Motor neuron (in vitro differentiated cells): ENCODE measurements around the gene ARHGAP26. TPM values are rescaled to one million over a fixed set of nuclear protein-coding genes. Genes with fewer than 3 reads are reported as not detected.
A peak's percentile ranks its signal among the peaks of the same experiment; 100 is the strongest.

Experiments
- ATAC-seq, 8 experiments: fragments of 200-7000 bp; cut with Tn5 transposase; replicated peaks in 6 of 8; 2 replicates each; pipeline ENCODE4 v1.8.0; 2021; ENCODE audit warnings: mild to moderate bottlenecking in 8 of 8, moderate library complexity in 8 of 8
- H3K27ac ChIP-seq, 2 donors: fragments of 250-450 bp; sonication (Bioruptor Pico); 2 replicates each; pipeline ENCODE4 v1.9.0; 2021; ENCODE audit warnings: antibody characterized with exemption in 2 of 2, mild to moderate bottlenecking in 2 of 2, moderate library complexity in 1 of 2
- H3K4me1 ChIP-seq, 2 donors: fragments of 250-450 bp; sonication (Bioruptor Pico); replicated peaks in 1 of 2; 2 replicates each; pipeline ENCODE4 v1.6.1; 2021; ENCODE audit warnings: antibody characterized with exemption in 2 of 2, mild to moderate bottlenecking in 2 of 2, moderate library complexity in 1 of 2
- H3K4me3 ChIP-seq, 5 donors: fragments of 250-450 bp; sonication (Bioruptor Pico); 2 replicates each; pipeline ENCODE4 v1.9.0; 2021; ENCODE audit warnings: antibody characterized with exemption in 5 of 5, mild to moderate bottlenecking in 5 of 5, moderate library complexity in 4 of 5
- WGBS, 10 experiments: fragments of 450-650 bp; shearing (Covaris generic); methylation state at CpG; one replicate each; pipeline ENCODE4 v1.0.0; 2022; 5-methylcytosine and 5-hydroxymethylcytosine counted together
- in situ Hi-C, 9 experiments: fragments of 400-800 bp; cut with MboI; loops; one replicate each; pipeline ENCODE4 v1.15.0; 2021; ENCODE audit warnings: low sequenced_read_pairs in 9 of 9, low pct_unique_long_range_greater_than_20kb in 2 of 9; ENCODE audit not compliant: unreplicated experiment in 9 of 9
- total RNA-seq, 8 experiments: library from RNA; unstranded; fragments of 300-600 nt; gene quantifications; 2 replicates each; pipeline versions ENCODE4 v1.2.3 to v1.2.4, GENCODE V29; 2022

ARHGAP26 gene
- total RNA-seq, 8 experiments from 2014 or later: 1.3 to 14.2 (median 7.0) TPM

- in situ Hi-C loops: no loop called here
- Histone ChIP-seq H3K27ac (no peak overlapping the region), H3K4me3 (no peak overlapping the region), H3K4me1 (no peaks in the 10 kb centered on the region)
- ATAC-seq: peak in 7 of 8 experiments; percentile 7 to 55 (median 31)
- 33 to 100% (median 88%) methylated on average over 1 to 3 of the region's 3 CpGs; no CpG with 5 or more reads in 3 of the 10 experiments for WGBS, 10 experiments
Observed at GRCh38 chr5:143248822-143249579, 478.8 kb downstream of the ARHGAP26 start.

GRCh38 chr5:143249851-143250250 lies 479.7 kb downstream of the ARHGAP26 start:
- no peak overlapping the region for H3K4me3 ChIP-seq
- H3K4me1 ChIP-seq: no peaks in the 10 kb centered on the region
- 50 to 100% (median 100%) methylated on average over 1 to 2 of the region's 2 CpGs; no CpG with 5 or more reads in 5 of the 10 experiments for WGBS, 10 experiments
- H3K27ac ChIP-seq: no peak overlapping the region
- in situ Hi-C loops: no loop called here
- ATAC-seq: no peak

- 83 to 100% (median 96%) methylated on average over 2 to 3 of the region's 3 CpGs; no CpG with 5 or more reads in 4 of the 10 experiments for WGBS, 10 experiments
- in situ Hi-C loops: no loop called here
- no peak for ATAC-seq
- Histone ChIP-seq H3K27ac (no peak overlapping the region), H3K4me1 (no peaks in the 10 kb centered on the region), H3K4me3 (no peak overlapping the region)
Observed at GRCh38 chr5:143251190-143251589, 481.0 kb downstream of the ARHGAP26 start.

- in situ Hi-C loops: no loop called here
- Histone ChIP-seq H3K27ac (no peak overlapping the region), H3K4me3 (no peak overlapping the region), H3K4me1 (no peaks in the 10 kb centered on the region)
- ATAC-seq: no peak
- WGBS, 10 experiments: 64 to 90% (median 83%) methylated on average over 3 to 4 of the region's 4 CpGs; no CpG with 5 or more reads in 4 of the 10 experiments
Observed at GRCh38 chr5:143251946-143252345, 481.8 kb downstream of the ARHGAP26 start.

GRCh38 chr5:143254819-143255218 lies 484.6 kb downstream of the ARHGAP26 start:
- Histone ChIP-seq H3K4me1 (no peaks in the 10 kb centered on the region), H3K27ac (no peak overlapping the region), H3K4me3 (no peak overlapping the region)
- 4 to 93% (median 83%) methylated on average over 2 to 7 of the region's 7 CpGs; no CpG with 5 or more reads in 1 of the 10 experiments for WGBS, 10 experiments
- in situ Hi-C loops: no loop called here
- peak in 3 of 8 experiments; percentile 44 to 77 (median 57) for ATAC-seq

GRCh38 chr5:143258559-143259253 lies 488.5 kb downstream of the ARHGAP26 start:
- ATAC-seq: peak in 1 of 8 experiments; percentile 67
- Histone ChIP-seq H3K4me3 (no peak overlapping the region), H3K27ac (no peak overlapping the region), H3K4me1 (no peaks in the 10 kb centered on the region)
- 86 to 100% (median 95%) methylated on average over 1 to 9 of the region's 12 CpGs for WGBS, 10 experiments
- in situ Hi-C loops: no loop called here

- no peaks in the 10 kb centered on the region for H3K4me1 ChIP-seq
- no peak overlapping the region for H3K4me3 ChIP-seq
- WGBS, 10 experiments: 80 to 100% (median 90%) methylated on average over 1 to 6 of the region's 7 CpGs; no CpG with 5 or more reads in 3 of the 10 experiments
- no peak for ATAC-seq
- in situ Hi-C loops: no loop called here
- no peak overlapping the region for H3K27ac ChIP-seq
Observed at GRCh38 chr5:143259254-143259605, 489.1 kb downstream of the ARHGAP26 start.

GRCh38 chr5:143261748-143262392 lies 491.7 kb downstream of the ARHGAP26 start:
- in situ Hi-C loops: no loop called here
- H3K27ac ChIP-seq: no peak overlapping the region
- WGBS, 10 experiments: 61 to 100% (median 92%) methylated on average over 4 to 7 of the region's 7 CpGs
- no peaks in the 10 kb centered on the region for H3K4me1 ChIP-seq
- no peak overlapping the region for H3K4me3 ChIP-seq
- peak in 1 of 8 experiments; percentile 31 for ATAC-seq

GRCh38 chr5:143262393-143263174 lies 492.4 kb downstream of the ARHGAP26 start:
- no peaks in the 10 kb centered on the region for H3K4me1 ChIP-seq
- no peak overlapping the region for H3K27ac ChIP-seq
- WGBS, 10 experiments: 83 to 100% (median 95%) methylated on average over 1 of the region's 1 CpG; no CpG with 5 or more reads in 2 of the 10 experiments
- peak in 7 of 8 experiments; percentile 27 to 99 (median 81) for ATAC-seq
- no peak overlapping the region for H3K4me3 ChIP-seq
- in situ Hi-C loops: no loop called here

- WGBS, 10 experiments: 58 to 94% (median 78%) methylated on average over 1 to 4 of the region's 4 CpGs
- H3K27ac ChIP-seq: no peak overlapping the region
- ATAC-seq: no peak
- H3K4me1 ChIP-seq: no peaks in the 10 kb centered on the region
- in situ Hi-C loops: no loop called here
- no peak overlapping the region for H3K4me3 ChIP-seq
Observed at GRCh38 chr5:143263272-143263810, 493.2 kb downstream of the ARHGAP26 start.

GRCh38 chr5:143265995-143266394 lies 495.8 kb downstream of the ARHGAP26 start:
- H3K4me3 ChIP-seq: no peak overlapping the region
- no peak overlapping the region for H3K27ac ChIP-seq
- WGBS, 10 experiments: 80 to 100% (median 100%) methylated on average over 1 to 2 of the region's 2 CpGs
- ATAC-seq: no peak
- no peaks in the 10 kb centered on the region for H3K4me1 ChIP-seq
- in situ Hi-C loops: no loop called here

GRCh38 chr5:143267186-143267585 lies 497.0 kb downstream of the ARHGAP26 start:
- Histone ChIP-seq H3K27ac (no peak overlapping the region), H3K4me1 (no peaks in the 10 kb centered on the region), H3K4me3 (no peak overlapping the region)
- 86 to 100% (median 100%) methylated on average over 1 to 2 of the region's 2 CpGs for WGBS, 10 experiments
- in situ Hi-C loops: no loop called here
- ATAC-seq: no peak
